IPS DF 4.7 (cell line): ENCODE data around the gene FBXL7.

Source experiments
- DNase-seq: peaks from one replicate; pipeline ENCODE4 v3.0.0-alpha.2; 2013; ENCODE audit warnings: low spot score; ENCODE audit errors: extremely low read depth

Gene FBXL7

GRCh38 chr5:15501091-15501791 is 1.3 kb downstream of the FBXL7 start:
- DNase-seq: no peak

DNA sequence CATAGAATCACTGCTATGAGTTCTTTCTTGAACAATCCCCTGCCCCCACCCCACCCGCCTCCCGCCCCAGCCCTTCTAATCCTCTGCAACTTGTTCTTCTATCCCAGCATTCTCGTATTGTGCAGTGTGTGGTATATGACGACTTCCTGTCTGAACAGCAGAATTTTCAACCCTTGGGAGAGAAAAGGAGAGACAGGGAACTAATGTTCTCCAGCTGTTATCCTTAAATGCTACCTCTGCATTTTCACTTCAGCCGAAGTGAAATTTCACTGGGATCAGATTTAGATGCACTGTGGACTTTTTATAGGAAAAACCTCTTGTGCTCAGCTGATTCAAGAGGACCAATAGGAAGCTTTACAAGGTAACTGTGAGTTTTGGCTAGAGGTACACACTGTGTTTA is 2.2 kb downstream of the FBXL7 start:
- DNase-seq: no peak

DNA sequence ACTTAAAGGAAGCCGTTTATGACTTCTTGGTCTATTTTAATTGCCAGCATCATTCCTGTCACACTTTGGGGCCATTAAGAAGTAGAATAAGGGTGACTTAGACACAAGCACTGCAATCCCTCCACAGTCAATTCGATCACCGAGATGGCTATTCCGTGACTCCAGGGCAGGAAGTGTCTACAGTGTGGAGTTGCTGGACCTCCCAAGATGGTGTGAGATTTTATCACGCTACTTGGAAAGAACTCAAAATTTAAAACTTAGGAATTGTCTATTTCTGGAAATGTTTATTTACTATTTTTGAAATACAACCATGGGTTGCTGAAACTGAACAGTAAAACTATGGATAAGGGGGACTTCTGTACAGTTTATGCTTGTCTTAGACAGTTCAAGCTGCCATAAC is 6.2 kb downstream of the FBXL7 start:
- no peak for DNase-seq

DNA sequence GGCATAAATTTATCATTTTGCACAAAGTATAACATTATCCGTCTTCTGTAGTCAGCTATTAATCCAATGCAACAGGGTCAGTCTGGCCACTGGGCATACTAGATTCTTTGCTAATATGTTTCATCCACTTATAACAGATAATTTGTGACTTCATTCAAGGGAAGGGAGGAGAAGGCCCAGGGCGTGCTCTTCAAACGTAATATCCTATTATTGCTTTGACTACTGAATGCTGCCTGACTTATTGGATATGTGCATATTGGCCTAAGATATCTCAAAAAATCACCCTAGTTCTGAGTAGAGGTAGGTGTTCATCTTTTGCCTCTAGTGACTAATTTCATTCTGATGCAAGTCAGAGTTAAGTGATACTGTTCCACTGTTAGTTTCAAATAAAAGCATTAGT is 6.9 kb downstream of the FBXL7 start:
- DNase-seq: no peak

DNA sequence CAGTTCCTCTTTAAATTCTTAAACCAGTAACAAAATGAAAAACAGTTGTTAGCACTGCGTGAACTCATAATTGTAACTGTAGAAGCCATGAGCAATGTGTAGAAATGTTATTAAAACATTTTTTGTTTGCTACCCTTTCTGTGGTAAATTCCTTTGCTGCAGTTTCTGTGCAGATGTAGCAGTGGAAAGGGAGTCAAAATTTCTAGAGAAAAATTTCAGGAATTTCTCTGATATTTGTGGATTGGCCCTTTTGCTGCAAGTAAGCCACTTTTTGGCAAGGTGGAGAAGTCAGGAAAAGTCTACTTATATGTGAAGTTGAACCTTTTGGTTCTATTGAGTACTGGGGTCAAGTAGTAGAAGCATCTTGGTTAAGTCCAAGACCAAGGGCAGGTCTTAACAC is 10.1 kb downstream of the FBXL7 start:
- no peak for DNase-seq

GRCh38 chr5:15510831-15511230 is 10.9 kb downstream of the FBXL7 start:
- DNase-seq: no peak

DNA sequence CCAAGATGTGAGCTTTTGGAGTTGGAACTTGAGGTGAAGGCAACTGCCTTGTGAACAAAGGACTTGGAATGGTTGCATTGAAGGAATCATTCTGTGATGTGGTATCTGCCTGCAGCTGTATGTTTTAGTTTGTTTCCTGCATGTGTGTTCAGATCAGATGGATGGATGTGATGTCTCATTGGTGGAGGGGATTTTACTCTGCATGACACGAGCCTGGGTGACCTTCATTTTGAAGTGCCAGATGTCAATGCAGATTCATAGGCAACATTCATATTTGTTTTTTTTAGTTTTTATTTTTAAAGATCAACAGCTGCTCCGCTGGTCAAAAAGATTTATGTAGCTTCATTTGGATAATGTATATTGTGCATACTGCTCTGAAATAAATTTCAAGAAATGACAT is 13.5 kb downstream of the FBXL7 start:
- no peak for DNase-seq

DNA sequence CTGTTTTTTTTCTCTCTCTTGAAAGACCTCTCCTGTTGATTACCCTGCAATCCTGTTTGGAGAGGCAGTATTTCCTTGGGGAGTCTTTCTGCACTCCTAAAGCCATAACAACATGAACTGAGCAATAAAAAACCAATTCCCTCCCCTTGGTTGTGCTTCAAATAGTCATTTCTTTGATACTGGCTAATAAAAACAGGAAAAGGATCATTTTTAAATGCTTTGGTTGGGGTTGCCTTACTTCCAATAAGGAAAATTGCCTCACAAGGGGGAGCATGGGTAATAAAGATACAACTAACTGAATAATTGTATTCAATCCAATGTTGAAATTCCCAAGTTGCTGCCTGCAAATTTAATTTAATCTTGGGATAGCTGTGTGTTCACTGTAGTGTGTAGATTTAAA is 13.9 kb downstream of the FBXL7 start:
- DNase-seq: no peak

- DNase-seq: no peak
These were observed 15.2 kb downstream of the FBXL7 start for GRCh38 chr5:15515229-15515628.

DNA sequence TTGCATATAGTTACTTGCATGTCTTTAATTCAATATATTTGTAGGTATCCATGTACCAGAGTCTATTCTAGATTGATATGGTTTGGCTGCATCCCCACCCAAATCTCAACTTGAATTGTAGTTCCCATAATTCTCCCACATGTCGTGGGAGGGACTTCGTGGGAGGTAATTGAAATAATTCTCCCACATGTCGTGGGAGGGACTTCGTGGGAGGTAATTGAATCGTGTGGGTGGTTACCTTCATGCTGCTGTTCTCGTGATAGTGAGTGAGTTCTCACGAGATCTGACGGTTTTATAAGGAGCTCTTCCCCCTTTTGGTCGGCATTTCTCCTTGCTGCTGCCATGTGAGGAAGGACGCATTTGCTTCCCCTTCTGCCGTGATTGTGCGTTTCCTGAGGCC is 16.5 kb downstream of the FBXL7 start:
- no peak for DNase-seq

- no peak for DNase-seq
These were observed 18.8 kb downstream of the FBXL7 start for GRCh38 chr5:15518786-15519185.

- DNase-seq: no peak
These were observed 20.9 kb downstream of the FBXL7 start for GRCh38 chr5:15520856-15521255.

DNA sequence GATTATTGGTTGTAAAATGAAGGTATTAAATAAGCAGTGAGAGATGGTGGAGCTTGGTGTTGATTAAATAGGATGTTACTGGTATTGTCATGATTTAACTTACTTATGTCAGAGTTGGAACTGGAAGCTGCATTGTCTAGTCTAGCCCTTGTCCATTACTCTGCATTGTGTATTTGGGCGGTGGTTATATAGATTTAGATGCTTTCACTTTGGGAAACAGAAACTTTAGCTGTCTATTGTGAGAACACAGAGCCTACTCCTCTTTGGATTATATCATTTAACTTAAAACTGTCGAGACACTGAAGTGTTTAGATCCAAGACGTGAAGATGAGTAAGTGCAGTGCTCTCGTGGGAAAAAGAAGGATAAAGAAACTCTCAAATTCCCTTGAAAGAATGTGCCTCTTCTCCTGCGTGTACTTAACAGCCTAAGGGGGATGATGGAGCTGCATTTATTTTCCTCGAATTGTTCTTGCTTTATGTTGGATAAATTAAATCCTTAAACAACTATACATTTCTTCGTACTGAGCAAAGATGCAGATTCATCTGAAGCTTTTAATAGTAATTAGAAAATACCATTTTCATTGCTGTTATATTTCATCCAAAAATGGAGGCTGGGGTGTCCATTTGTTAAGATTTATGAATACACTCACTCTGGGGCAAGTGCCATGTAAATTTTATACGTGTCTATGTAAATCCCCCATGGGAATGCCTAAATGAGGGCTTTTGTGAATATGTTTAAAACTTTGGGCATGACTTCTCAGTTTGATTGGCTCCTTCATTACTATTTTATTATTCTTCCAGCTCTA is 21.6 kb downstream of the FBXL7 start:
- no peak for DNase-seq

DNA sequence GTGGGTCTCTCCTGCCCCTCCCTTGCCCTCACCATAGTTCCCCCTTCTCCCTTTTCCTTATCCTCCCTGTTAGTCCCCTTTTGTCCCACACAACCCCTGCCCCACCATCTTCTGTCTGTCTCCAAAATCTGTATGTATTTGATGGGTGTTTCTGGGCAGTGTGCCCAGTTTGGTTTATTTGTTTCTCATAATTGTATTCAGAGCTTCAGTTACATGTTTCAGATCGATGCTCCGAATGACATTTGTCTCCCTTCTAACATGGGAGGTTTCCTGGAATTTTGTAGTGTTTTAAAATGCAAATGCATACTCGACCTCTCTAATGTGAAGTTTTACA is 22.2 kb downstream of the FBXL7 start:
- DNase-seq: no peak

DNA sequence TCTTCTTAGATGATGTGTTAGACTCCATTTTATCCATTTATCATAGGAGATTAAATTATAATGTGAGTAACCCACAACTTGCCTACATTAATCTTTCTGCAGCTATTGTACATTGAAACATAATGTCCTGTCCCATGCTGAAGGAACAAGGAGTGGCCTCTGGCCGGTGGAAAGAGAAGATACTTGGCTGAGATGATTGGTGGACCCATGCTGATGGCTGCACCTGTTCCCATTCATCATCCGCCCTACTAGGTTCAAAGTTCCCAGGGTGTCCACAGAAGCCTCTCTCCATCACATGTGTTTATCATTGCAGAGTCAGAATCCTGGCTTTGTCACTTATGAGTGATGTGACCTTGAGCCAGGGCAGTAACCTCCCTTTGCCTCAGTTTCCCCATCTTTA is 24.7 kb downstream of the FBXL7 start:
- DNase-seq: no peak

DNA sequence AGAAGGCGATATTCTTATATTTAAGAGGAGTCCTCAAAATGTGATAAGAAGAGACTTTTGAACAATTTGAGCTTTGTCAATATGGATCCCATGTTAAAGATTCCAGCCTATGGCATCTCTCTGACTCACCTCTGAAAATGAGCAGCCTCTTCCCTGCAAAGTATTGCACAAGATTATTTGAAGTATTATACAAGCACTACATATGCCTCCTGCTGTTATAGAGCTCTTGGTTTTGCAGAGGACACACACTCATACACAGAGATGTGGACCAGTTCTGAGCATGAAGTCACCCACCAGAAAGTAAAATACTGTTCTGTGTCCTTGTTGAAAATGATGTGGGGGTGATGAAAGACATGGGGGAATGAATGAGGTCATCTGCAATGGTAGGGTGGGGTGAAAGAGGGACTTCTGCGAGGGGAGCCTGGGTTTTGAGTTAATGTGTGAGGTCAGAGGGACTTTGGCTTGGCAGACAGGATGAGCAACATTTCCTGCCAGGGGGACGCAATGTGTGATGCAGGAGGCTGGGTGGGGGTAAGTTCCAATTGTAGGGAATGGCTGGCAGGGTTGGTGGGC is 25.8 kb downstream of the FBXL7 start:
- no peak for DNase-seq

DNA sequence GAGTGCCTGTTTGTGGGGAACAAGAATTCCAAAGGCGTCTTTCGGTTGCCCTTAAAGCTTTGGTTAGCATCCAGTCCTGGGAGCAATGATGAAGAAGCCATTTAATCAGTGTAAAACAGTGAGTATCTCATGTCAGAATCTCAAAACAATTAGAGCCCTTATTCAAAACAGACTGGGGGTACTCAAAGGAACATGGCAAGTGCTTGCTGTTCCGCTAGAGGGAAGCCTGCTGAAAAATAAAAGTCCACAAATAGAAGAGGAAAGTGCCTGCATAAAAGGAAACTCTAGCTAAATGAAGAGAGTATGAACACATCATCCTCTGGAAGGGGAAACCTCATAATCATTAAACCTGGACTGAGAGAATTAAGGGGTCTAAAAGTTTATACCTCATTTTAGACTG is 26.4 kb downstream of the FBXL7 start:
- DNase-seq: no peak

DNA sequence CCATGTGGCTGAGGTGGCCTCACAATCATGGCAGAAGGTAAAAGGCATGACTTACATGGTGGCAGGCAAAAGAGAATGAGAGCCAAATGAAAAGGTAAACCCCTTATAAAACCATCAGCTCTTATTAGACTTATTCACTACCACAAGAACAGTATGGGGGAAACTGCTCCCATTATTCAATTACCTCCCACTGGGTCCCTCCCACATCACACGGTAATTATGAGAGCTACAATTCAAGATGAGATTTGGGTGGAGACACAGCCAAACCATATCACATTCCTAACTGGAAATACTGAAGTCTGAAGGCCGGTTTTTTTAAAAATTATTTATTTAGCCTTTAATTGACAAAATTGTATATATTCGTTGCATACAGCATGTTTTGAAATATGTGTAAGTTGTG is 28.5 kb downstream of the FBXL7 start:
- no peak for DNase-seq

DNA sequence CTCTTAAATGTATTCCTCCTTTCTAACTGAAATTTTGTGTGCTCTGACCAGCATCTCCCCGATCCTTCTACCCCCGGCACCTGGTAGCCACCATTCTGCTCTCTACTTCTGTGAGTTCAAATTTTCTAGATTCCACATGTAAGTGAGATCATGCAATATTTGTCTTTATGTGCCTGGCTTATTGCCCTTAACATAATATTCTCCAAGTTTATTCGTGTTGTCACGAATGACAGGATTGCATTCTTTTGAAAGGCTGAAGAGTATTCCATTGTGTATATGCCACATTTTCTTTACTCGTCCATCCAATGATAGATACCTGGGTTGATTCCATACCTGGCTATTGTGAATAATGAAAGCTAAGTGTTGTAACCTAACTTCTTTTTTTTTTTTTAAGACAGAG is 29.0 kb downstream of the FBXL7 start:
- no peak for DNase-seq

DNA sequence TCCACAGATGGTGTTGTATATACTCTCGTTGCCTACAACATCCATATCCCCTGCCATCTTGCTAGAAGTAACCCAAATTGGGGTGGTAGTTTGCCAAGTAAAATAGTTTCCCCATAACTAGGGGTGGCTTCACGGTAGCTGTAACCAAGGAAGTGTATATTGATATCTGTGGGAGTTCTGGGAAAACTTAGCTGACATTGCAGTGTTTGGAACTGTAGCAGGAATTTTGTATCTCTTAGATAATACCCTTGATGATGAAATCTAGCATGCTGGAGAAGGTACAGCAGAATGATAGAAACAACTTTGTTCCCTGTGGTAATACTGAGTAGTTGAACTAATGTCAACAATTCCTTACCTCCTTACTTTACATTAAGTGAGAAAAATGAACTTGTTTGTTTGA is 29.8 kb downstream of the FBXL7 start:
- DNase-seq: no peak

DNA sequence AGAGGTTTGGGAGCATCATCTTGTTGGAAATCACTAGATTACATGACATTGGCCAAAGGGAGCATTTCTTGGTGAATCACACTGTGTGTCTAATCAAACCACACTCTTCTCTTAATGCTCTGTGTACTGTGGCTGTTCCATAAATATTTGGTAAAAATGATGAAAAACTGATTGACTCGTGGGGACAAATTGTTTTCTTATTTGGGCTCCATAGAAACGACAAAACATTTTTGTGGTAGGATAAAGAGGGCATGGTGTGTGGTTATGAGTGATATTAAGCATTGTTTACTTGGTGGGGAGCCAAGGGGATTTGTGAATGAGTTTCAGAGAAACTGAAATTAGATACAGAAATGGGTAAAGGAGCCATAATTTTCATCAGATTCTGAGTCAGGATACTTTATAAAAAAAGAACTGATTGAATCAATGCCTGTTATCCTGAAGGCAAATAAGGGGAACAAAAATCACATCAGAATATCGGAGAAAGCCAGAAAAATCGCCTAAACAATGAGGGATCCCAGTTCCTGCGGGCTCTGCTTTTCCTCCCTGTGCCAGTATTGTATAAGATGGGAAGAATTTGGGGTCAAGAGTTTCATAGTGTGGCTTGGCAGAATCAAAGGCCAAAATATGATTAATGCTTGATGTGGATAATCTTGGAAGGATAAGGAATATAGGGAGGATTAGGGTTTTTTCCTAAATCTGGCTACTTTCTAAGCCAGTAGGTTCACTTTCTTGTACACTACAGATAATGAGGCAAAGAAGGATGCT is 33.3 kb downstream of the FBXL7 start:
- no peak for DNase-seq

GRCh38 chr5:15535938-15536337 is 36.0 kb downstream of the FBXL7 start:
- DNase-seq: no peak
